Measurements from ENCODE around the gene DNAJC27. TPM values are rescaled to one million over a fixed set of nuclear protein-coding genes. Genes with fewer than 3 reads are reported as not detected.

DNAJC27 gene
- total RNA-seq, 2 experiments from 2014 or later = 20.0 to 23.1 TPM

GRCh38 chr2:24914713-24915112, 57.0 kb downstream of the DNAJC27 start:
- DNase-seq = no peak
- TF ChIP-seq, protein P1, sequence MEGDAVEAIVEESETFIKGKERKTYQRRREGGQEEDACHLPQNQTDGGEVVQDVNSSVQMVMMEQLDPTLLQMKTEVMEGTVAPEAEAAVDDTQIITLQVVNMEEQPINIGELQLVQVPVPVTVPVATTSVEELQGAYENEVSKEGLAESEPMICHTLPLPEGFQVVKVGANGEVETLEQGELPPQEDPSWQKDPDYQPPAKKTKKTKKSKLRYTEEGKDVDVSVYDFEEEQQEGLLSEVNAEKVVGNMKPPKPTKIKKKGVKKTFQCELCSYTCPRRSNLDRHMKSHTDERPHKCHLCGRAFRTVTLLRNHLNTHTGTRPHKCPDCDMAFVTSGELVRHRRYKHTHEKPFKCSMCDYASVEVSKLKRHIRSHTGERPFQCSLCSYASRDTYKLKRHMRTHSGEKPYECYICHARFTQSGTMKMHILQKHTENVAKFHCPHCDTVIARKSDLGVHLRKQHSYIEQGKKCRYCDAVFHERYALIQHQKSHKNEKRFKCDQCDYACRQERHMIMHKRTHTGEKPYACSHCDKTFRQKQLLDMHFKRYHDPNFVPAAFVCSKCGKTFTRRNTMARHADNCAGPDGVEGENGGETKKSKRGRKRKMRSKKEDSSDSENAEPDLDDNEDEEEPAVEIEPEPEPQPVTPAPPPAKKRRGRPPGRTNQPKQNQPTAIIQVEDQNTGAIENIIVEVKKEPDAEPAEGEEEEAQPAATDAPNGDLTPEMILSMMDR (IDR thresholded peaks at IDR 0.05) = no peak
- no peak overlapping the region for H3K27ac Mint-ChIP-seq
- POLR2A ChIA-PET = no interaction called here
- peaks cover 27% of the 10 kb centered on the region for H3K4me1 Mint-ChIP-seq (ENCODE audit: low read depth)
- Histone ChIP-seq H3K4me3 (ENCODE audit: low read length) (no peak overlapping the region), H3K27me3 (ENCODE audit: control insufficient read depth in 1 of 2, insufficient read depth in 2 of 2, low read length in 2 of 2) (no peaks in the 10 kb centered on the region), H3K4me1 (ENCODE audit: insufficient read depth, low read length) (peaks cover 29% of the 10 kb centered on the region), H3K36me3 (ENCODE audit: insufficient read depth, low read length) (peaks cover 20% of the 10 kb centered on the region), H3K9me3 (ENCODE audit: control insufficient read depth in 1 of 2, insufficient read depth in 1 of 2, low read length in 2 of 2) (peaks cover 0 to 9% of the 10 kb centered on the region in 2 experiments), H3K27ac (ENCODE audit: low read depth in 1 of 2, low read length in 2 of 2) (no peak overlapping the region)
- H3K36me3 Mint-ChIP-seq (ENCODE audit: low read depth) = peaks cover 15% of the 10 kb centered on the region
- CTCF ChIA-PET = no interaction called here
- no peaks in the 10 kb centered on the region for H3K27me3 Mint-ChIP-seq
- intact Hi-C loops (cut with DNase I, micrococcal nuclease) = loop anchor here in 1 of 2 experiments (5.0 kb wide), 1 partner anchor 117 kb away; no protein-coding TSS in a partner anchor
- H3K9me3 Mint-ChIP-seq = no peaks in the 10 kb centered on the region
- no peak for ATAC-seq (ENCODE audit: poor library complexity)
- H3K4me3 Mint-ChIP-seq = peak overlapping the region; percentile 45

- TF ChIP-seq, protein P1 (IDR thresholded peaks at IDR 0.05) = no peak
- Mint-ChIP-seq H3K27me3 (no peaks in the 10 kb centered on the region), H3K27ac (no peak overlapping the region), H3K4me1 (ENCODE audit: low read depth) (peaks cover 26% of the 10 kb centered on the region), H3K4me3 (no peak overlapping the region), H3K9me3 (no peaks in the 10 kb centered on the region), H3K36me3 (ENCODE audit: low read depth) (peaks cover 13% of the 10 kb centered on the region)
- peaks cover 23% of the 10 kb centered on the region for H3K36me3 ChIP-seq (ENCODE audit: insufficient read depth, low read length)
- no peak overlapping the region for H3K27ac ChIP-seq (ENCODE audit: low read depth in 1 of 2, low read length in 2 of 2)
- no peaks in the 10 kb centered on the region for H3K27me3 ChIP-seq (ENCODE audit: control insufficient read depth in 1 of 2, insufficient read depth in 2 of 2, low read length in 2 of 2)
- CTCF ChIA-PET = no interaction called here
- POLR2A ChIA-PET = no interaction called here
- H3K9me3 ChIP-seq (ENCODE audit: control insufficient read depth in 1 of 2, insufficient read depth in 1 of 2, low read length in 2 of 2) = peaks cover 0 to 9% of the 10 kb centered on the region in 2 experiments
- peaks cover 23% of the 10 kb centered on the region for H3K4me1 ChIP-seq (ENCODE audit: insufficient read depth, low read length)
- ATAC-seq (ENCODE audit: poor library complexity) (no peak), DNase-seq (no peak)
- intact Hi-C loops (cut with DNase I, micrococcal nuclease) = no loop called here
- H3K4me3 ChIP-seq (ENCODE audit: low read length) = no peak overlapping the region
These were observed 57.8 kb downstream of the DNAJC27 start for GRCh38 chr2:24913911-24914310.

DNA sequence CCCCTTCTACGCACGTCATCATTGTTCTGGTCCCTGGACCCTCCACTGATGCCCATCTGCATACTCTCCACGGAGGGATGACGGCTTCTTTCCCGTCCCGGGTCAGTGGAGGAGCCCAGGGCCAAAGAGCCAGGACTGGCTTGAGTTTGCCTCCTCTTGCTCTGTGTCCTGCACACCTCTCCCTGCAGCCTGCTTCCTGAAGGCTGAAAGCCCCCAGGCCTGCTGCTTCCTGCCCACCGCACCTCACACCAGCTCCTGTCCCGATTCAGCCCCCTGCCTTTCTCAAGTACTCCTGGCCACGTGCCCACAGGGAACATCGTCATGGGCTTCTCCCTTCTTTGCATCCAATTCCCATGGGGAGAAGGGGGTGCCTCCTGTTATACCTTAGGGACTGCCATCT, 58.8 kb downstream of the DNAJC27 start:
- H3K4me1 Mint-ChIP-seq (ENCODE audit: low read depth) = peaks cover 22% of the 10 kb centered on the region
- ChIA-PET CTCF (no interaction called here), POLR2A (no interaction called here)
- no peak for DNase-seq
- intact Hi-C loops (cut with DNase I, micrococcal nuclease) = no loop called here
- H3K27ac Mint-ChIP-seq = no peak overlapping the region
- peak overlapping the region; percentile 11 for H3K4me3 Mint-ChIP-seq
- Histone ChIP-seq H3K27ac (ENCODE audit: low read depth in 1 of 2, low read length in 2 of 2) (no peak overlapping the region), H3K36me3 (ENCODE audit: insufficient read depth, low read length) (peaks cover 18% of the 10 kb centered on the region), H3K4me1 (ENCODE audit: insufficient read depth, low read length) (peaks cover 14% of the 10 kb centered on the region), H3K9me3 (ENCODE audit: control insufficient read depth in 1 of 2, insufficient read depth in 1 of 2, low read length in 2 of 2) (peaks cover 0 to 9% of the 10 kb centered on the region in 2 experiments), H3K27me3 (ENCODE audit: control insufficient read depth in 1 of 2, insufficient read depth in 2 of 2, low read length in 2 of 2) (no peaks in the 10 kb centered on the region), H3K4me3 (ENCODE audit: low read length) (no peak overlapping the region)
- no peak for ATAC-seq (ENCODE audit: poor library complexity)
- TF ChIP-seq, protein P1 (IDR thresholded peaks at IDR 0.05) = no peak
- H3K9me3 Mint-ChIP-seq = no peaks in the 10 kb centered on the region
- H3K27me3 Mint-ChIP-seq = no peaks in the 10 kb centered on the region
- peaks cover 13% of the 10 kb centered on the region for H3K36me3 Mint-ChIP-seq (ENCODE audit: low read depth)
